Measurements from ENCODE around the gene SLCO4C1. TPM values are rescaled to one million over a fixed set of nuclear protein-coding genes. Genes with fewer than 3 reads are reported as not detected.

SLCO4C1 gene
- total and polyA plus RNA-seq, 9 of the 15 experiments (the other 6 are each of a cell fraction or from before 2014, with no cell fraction given) = 0.04 to 1.1 (median 0.13) TPM; not detected in 1

GRCh38 chr5:102229685-102230084, 66.4 kb downstream of the SLCO4C1 start:
- no peak overlapping the region for H3K4me2 ChIP-seq (ENCODE audit: insufficient read depth, low read length)
- POLR2A ChIA-PET = no interaction called here
- no peaks in the 10 kb centered on the region for H3K79me2 ChIP-seq (ENCODE audit: control insufficient read depth, insufficient read depth, low read length)
- H4K20me1 ChIP-seq (replicated peaks; ENCODE audit: control insufficient read depth, insufficient read depth, low read length) = no peaks in the 10 kb centered on the region
- 7% methylated on average over 1 of the region's 1 CpG for WGBS (ENCODE audit: insufficient coverage, low coverage, missing lambda C conversion rate)
- no peak overlapping the region for H3K27ac ChIP-seq (ENCODE audit: extremely low read depth, low read depth, low read length)
- intact Hi-C loops (cut with micrococcal nuclease) (no loop called here), in situ Hi-C loops (cut with MboI) (no loop called here)
- no peak for FAIRE-seq
- CTCF ChIA-PET (ENCODE audit: low intra/inter-chr PET ratio) = no interaction called here
- no peaks in the 10 kb centered on the region for H3K9me1 ChIP-seq (ENCODE audit: control insufficient read depth, insufficient read depth, low read length)
- no peaks in the 10 kb centered on the region for H3K27me3 ChIP-seq (ENCODE audit: control insufficient read depth in 2 of 2, insufficient read depth in 2 of 2, low read length in 2 of 2)
- no peaks in the 10 kb centered on the region for H3K36me3 ChIP-seq (ENCODE audit: control insufficient read depth, insufficient read depth, low read length)
- TF ChIP-seq NFIX (CRISPR knock-in tag; IDR thresholded peaks at IDR 0.05; ENCODE audit: low read depth) (no peak), CEBPB (tag; IDR thresholded peaks at IDR 0.05) (no peak), ZNF75A (CRISPR knock-in tag; IDR thresholded peaks at IDR 0.05) (no peak), DEAF1 (CRISPR knock-in tag; IDR thresholded peaks at IDR 0.05) (no peak), STAT5B (CRISPR knock-in tag; IDR thresholded peaks at IDR 0.05) (no peak), CBX1 (IDR thresholded peaks at IDR 0.05; ENCODE audit: low read depth) (no peak), ARHGAP35 (IDR thresholded peaks at IDR 0.05; ENCODE audit: partially characterized antibody) (no peak), SRSF1 (IDR thresholded peaks at IDR 0.05; ENCODE audit: low read depth, low read length) (no peak), SAFB2 (IDR thresholded peaks at IDR 0.05; ENCODE audit: borderline replicate concordance, low read depth, low read length, severe bottlenecking) (no peak), ZEB2 (IDR thresholded peaks at IDR 0.05) (no peak), SPI1 (IDR thresholded peaks at IDR 0.05; ENCODE audit: borderline replicate concordance, low read depth, low read length) (no peak), PTBP1 (IDR thresholded peaks at IDR 0.05; ENCODE audit: low read depth, low read length) (no peak), SAFB (IDR thresholded peaks at IDR 0.05; ENCODE audit: borderline replicate concordance, low read depth, low read length) (no peak)
- TF ChIP-seq, protein P1, sequence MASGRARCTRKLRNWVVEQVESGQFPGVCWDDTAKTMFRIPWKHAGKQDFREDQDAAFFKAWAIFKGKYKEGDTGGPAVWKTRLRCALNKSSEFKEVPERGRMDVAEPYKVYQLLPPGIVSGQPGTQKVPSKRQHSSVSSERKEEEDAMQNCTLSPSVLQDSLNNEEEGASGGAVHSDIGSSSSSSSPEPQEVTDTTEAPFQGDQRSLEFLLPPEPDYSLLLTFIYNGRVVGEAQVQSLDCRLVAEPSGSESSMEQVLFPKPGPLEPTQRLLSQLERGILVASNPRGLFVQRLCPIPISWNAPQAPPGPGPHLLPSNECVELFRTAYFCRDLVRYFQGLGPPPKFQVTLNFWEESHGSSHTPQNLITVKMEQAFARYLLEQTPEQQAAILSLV (tag; IDR thresholded peaks at IDR 0.05) = no peak
- TF ChIP-seq, protein P2, sequence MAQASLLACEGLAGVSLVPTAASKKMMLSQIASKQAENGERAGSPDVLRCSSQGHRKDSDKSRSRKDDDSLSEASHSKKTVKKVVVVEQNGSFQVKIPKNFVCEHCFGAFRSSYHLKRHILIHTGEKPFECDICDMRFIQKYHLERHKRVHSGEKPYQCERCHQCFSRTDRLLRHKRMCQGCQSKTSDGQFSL (CRISPR knock-in tag; IDR thresholded peaks at IDR 0.05) = no peak
- TF ChIP-seq, protein P2 (tag; IDR thresholded peaks at IDR 0.05) = no peak
- H3K9me3 ChIP-seq (replicated peaks; ENCODE audit: control insufficient read depth, insufficient read depth, low read depth, low read length) = no peaks in the 10 kb centered on the region
- H3K4me3 ChIP-seq = no peak overlapping the region
- no peak for DNase-seq (ENCODE audit: extremely low read depth in 1 of 4, low spot score in 3 of 4)
- BruUV-seq (replicated peaks) = no TSS peak
- H2AFZ ChIP-seq (ENCODE audit: low read depth, low read length) = no peak overlapping the region
- ATAC-seq = no peak
- no peak overlapping the region for H3K9ac ChIP-seq (ENCODE audit: insufficient read depth in 1 of 2, low read depth in 2 of 2, low read length in 2 of 2)
- no peaks in the 10 kb centered on the region for H3K4me1 ChIP-seq (replicated peaks in 1 of 2; ENCODE audit: control insufficient read depth in 2 of 2, insufficient read depth in 2 of 2, low read length in 2 of 2)

Data from K562 (cell line).